ENCODE measurements around the gene CNGB1. TPM values are rescaled to one million over a fixed set of nuclear protein-coding genes. Genes with fewer than 3 reads are reported as not detected.
"Not testable (repeated sequence)": the region's sequence is repeated elsewhere in the genome, so short reads cannot be mapped to it uniquely, and the experiment has no call there.

Gene CNGB1
- polyA plus RNA-seq (2012; ENCODE audit: insufficient read depth, insufficient read length): not detected

GRCh38 chr16:57970970-57971369 is at the start of gene CNGB1:
CNGB1 (minus strand) TSS chr16:57971128; CDS start chr16:57967286, 3,842 bp downstream.
- H3K4me3 ChIP-seq (ENCODE audit: low read length): no peak within 1 kb of the TSS
- DNase-seq (ENCODE audit: low read depth, low spot score): no peak

GRCh38 chr16:58019866-58020538 is 49.1 kb upstream of the CNGB1 start:
- no peak overlapping the region for H3K4me3 ChIP-seq (ENCODE audit: low read length)
- no peak for DNase-seq (ENCODE audit: low read depth, low spot score)

DNA sequence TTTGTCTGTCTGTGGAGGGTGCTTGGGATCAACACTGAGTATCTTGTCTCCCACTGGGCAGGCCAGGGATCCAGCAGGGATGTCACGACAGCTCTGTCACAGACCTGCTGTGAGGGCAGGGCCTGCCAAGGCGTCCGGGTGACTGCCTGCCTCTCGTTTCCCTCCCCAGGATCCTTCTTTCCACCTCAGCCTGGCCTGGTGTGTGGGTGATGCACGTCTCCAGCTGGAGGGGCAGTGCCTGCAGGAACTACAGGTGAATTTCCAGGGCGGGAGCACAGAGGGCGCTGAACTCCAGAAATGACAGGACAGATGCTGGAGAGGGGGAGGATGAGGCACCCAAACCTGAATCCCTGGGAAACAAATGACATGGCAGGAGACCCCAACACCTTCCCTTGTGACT is 47.9 kb upstream of the CNGB1 start:
- DNase-seq (ENCODE audit: low read depth, low spot score): no peak
- H3K4me3 ChIP-seq (ENCODE audit: low read length): no peak overlapping the region

DNA sequence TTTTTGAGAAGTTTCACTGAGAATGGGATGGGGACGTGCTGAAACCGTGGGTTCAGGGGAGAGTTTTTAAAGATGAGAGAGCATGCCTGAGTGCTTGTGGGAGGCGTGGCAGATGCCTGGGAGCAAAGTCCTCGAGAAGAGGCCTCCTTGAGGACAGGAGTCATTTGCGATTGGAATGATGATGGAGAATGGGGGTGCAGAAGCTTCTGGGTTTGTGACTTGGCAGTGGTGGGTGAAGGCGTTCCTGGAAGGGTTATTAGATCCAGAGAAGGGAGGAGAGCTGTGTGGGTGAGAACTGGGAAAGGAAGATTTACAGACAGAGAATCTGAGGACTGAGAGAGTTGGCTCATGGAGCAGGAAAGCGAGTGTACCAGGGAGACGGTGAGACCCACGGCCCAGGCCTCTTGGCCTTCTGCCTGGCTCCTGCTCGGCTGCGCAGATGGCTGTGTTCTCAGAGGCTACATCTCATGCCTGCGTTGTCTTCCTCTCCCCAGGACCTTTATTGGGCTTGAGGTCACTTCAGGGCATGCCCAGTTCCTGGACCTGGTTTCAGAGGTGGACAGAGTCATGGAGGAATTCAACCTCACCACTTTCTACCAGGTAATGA is 46.0 kb upstream of the CNGB1 start:
- H3K4me3 ChIP-seq (ENCODE audit: low read length): no peak overlapping the region
- no peak for DNase-seq (ENCODE audit: low read depth, low spot score)

DNA sequence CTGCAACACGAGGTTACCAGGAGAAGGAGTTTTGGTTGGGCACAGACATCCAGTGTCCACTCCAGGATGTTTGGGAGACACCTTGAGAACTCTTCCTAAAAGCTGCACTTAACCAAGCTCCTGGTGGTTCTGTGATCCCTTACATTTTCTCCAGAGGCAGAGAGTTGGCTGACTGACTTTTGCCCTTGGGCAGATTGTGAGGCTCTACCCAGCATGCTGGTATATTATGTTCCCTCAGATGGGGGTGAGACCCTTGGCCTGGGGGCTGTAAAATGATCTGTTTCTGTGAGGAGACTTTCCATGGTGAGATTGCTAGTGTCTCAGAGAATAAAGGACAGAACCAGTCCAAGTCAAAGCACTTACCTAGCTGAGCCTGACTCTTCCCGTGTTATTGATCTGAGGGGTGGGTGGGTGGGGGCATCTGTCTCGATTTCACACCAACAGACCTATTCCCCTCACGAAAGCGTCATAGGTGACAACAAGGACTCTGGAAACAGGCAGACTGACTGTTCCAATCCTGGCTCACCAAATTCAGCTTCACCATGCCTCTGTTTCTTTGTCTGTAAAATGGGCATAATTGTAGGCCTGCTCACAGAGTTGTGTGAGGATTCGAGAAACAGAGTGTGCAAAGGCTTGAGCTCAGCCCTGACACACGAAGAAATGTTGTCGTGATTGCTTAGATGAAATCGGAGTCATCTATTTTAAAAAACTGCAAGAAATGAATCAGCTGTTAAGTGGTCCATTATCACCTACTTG is 42.5 kb upstream of the CNGB1 start:
- H3K4me3 ChIP-seq (ENCODE audit: low read length): no peak overlapping the region
- no peak for DNase-seq (ENCODE audit: low read depth, low spot score)

GRCh38 chr16:58012481-58012880 is 41.6 kb upstream of the CNGB1 start:
- no peak for DNase-seq (ENCODE audit: low read depth, low spot score)
- no peak overlapping the region for H3K4me3 ChIP-seq (ENCODE audit: low read length)

- no peak overlapping the region for H3K4me3 ChIP-seq (ENCODE audit: low read length)
- DNase-seq (ENCODE audit: low read depth, low spot score): no peak
Measured at GRCh38 chr16:58011652-58012051, 40.7 kb upstream of the CNGB1 start.

DNA sequence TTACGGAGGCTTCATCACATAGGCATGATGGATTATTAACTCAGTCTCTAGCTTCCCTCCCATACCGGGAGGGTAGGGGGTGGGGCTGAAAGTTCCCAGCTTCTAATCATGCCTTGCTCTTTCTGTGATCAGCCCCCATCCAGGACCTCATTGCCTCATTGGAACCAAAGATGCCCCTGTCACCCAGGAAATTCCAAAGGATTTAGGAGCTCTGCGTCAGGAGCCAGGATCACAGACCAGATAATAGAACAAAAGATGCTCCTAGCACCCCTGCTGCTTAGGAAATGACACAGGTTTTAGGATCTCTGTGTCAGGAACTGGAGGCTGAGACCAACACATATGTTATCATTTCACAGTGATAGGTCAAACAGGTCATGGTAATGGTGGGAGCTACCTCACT is 40.0 kb upstream of the CNGB1 start:
- no peak overlapping the region for H3K4me3 ChIP-seq (ENCODE audit: low read length)
- no peak for DNase-seq (ENCODE audit: low read depth, low spot score)

GRCh38 chr16:58009856-58010416 is 39.0 kb upstream of the CNGB1 start:
- no peak for DNase-seq (ENCODE audit: low read depth, low spot score)
- no peak overlapping the region for H3K4me3 ChIP-seq (ENCODE audit: low read length)

DNA sequence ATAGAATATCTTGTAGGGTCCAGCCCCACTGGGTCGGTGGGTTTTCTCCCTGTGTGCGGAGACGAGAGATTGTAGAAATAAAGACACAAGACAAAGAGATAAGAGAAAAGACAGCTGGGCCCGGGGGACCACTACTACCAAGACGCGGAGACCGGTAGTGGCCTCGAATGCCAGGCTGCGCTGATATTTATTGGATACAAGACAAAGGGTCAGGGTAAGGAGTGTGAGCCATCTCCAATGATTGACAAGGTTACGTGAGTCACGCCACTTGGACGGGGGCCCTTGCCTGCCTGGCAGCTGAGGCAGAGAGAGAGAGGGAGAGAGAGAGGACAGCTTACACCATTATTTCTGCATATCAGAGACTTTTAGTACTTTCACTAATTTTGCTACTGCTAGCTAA is 33.8 kb upstream of the CNGB1 start:
- not testable (repeated sequence) for H3K4me3 ChIP-seq (ENCODE audit: low read length); DNase-seq (ENCODE audit: low read depth, low spot score)

DNA sequence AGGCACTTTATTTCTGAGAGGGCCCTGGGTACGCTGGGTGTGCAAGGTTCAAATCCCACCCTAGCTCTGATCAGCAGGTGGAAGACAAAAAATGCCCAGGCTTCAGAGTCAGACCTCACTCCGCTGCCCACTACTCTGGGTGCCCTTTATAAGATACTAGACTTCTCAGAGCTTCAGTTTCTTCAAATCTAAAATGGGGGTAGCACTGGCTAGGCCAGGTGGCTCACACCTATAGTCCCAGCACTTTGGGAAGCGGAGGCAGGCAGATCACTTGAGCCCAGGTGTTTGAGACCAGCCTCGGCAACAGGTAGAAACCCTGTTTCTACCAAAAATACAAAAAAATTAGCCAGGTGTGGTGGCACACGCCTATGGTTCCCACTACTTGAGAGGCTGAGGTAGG is 32.0 kb upstream of the CNGB1 start:
- DNase-seq (ENCODE audit: low read depth, low spot score): no peak

GRCh38 chr16:58002416-58002800 is 31.5 kb upstream of the CNGB1 start:
- no peak overlapping the region for H3K4me3 ChIP-seq (ENCODE audit: low read length)
- no peak for DNase-seq (ENCODE audit: low read depth, low spot score)

More for the DNA sequence above, 32.0 kb upstream of the CNGB1 start:
- no peak overlapping the region for H3K4me3 ChIP-seq (ENCODE audit: low read length)

DNA sequence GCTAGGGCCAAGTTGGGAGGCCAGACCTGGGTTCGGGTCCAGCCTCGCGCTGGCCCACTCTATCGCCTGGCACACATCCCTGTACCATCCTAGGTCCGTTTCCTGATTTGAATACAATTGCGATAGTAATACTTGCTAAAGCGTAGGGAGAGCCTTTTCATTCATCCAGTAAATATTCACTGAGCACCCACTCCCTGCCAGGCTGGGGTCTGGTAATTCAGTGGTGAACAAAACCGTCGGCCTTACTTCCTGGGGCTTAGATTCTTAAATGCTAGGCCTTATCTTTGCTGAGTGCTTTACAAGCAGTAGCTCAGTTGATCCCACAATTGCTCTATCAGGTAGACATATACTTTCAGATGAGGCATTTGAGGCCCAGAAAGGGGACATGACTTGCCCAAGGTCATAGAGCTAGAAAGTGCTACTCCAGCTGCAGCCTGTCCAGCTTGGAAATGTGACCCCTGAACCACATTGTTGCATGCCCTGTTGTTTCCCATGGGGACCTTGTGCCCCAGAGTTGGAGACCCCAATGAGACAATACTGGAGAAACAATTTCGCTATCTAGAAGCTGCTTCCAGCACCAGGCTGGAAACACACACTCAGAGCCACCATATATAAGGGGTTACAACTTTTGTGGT is 31.0 kb upstream of the CNGB1 start:
- DNase-seq (ENCODE audit: low read depth, low spot score): no peak
- peak overlapping the region; percentile 79 for H3K4me3 ChIP-seq (ENCODE audit: low read length)

GRCh38 chr16:58000706-58001676 is 30.1 kb upstream of the CNGB1 start, which contains the start of gene USB1:
USB1 (plus strand) TSS chr16:58001407; CDS start chr16:58001484, 77 bp downstream.
- H3K4me3 ChIP-seq (ENCODE audit: low read length): peak within 1 kb of the TSS; percentile 79
- peak; percentile 79 for DNase-seq (ENCODE audit: low read depth, low spot score)

- no peak for DNase-seq (ENCODE audit: low read depth, low spot score)
- peak within 1 kb of the TSS; percentile 79 for H3K4me3 ChIP-seq (ENCODE audit: low read length)
Measured at GRCh38 chr16:57999971-58000705, 29.2 kb upstream of the CNGB1 start, which contains the start of gene ZNF319. ZNF319 (minus strand) TSS chr16:58000672; CDS start chr16:57998265, 2,407 bp downstream.

DNA sequence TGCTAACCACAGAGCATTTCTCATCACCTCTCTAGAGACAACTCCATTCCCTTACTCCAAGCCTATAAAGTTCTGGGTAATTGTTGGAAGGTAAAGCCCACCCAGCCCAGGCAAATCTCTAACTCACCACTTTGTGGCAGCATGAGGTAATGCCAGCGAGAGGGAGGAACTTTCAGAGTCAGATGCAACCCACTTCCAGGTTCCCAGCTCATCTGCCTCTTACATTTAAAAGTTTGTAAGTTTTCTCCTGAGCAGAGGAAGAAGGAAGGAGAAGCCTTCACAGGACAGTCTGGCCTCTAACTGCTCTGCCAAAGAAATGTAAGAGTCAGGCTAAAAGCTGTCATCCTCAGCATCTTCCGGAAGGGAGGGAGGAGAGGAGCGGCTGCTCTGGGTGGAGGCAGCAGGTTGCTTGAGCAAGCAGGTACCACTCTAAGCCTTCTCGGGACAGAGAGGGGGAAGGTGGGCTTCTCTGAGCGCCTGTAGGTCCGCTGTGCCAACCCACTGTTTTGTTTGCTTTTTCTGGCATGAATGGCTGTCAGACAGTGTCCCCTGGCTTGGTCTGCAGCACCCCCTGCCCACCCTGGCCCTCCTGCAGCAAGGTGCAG is 28.5 kb upstream of the CNGB1 start:
- DNase-seq (ENCODE audit: low read depth, low spot score): peak; percentile 51
- peak overlapping the region; percentile 79 for H3K4me3 ChIP-seq (ENCODE audit: low read length)

DNA sequence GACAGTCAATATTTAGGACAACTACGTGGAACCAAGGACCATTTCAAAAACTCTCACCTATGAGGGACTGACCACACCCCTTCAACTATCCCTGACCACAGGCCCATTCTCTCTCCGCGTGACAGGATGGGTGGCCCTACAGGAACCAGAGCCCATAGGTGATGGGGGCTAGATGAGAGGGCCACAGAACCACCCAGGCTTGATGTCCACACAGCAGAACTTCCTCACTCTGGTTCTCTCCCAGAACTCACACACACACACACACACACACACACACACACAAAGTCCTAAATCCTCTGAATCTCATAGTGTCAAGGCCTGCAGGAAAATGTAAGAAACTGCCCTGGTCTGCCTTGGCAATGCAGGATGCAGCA is 28.1 kb upstream of the CNGB1 start:
- peak overlapping the region; percentile 79 for H3K4me3 ChIP-seq (ENCODE audit: low read length)
- no peak for DNase-seq (ENCODE audit: low read depth, low spot score)

Measured in Jurkat, Clone E6-1 (cell line).